ENCODE measurements around the gene CCDC93.

DNA sequence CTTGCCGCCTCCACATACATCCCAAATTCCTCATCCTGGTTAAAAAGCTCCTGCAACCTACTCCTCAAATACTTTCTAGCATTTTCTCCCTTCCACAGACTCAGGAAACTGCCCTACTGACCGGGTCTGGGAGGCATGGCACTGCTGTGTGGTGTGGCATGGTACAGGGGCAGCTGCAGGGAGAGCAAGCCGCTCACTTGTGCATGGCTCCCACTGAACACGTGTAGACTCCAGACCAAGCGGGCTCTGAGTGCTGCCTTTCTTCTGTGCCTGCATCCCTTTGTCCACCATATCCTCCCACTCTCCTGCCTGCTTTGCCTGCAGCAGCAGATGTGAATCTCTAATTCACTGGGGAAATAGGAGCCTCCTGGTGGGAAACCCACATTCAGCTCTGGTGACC is 72.2 kb downstream of the CCDC93 start:
- TF ChIP-seq POLR2A (IDR thresholded peaks at IDR 0.05) (no peak), CTCF (IDR thresholded peaks at IDR 0.05) (no peak)
